SJCRH30 (cell line): Measurements from ENCODE around the gene TTC7B. TPM values are rescaled to one million over a fixed set of nuclear protein-coding genes. Genes with fewer than 3 reads are reported as not detected.

Source experiments
- DNase-seq, 2 experiments: peaks; one replicate each; pipeline ENCODE4 v3.0.0-alpha.2; 2015 to 2020
- H3K27ac ChIP-seq: fragments of 250-450 bp; sonication (Bioruptor Pico); 2 replicates; pipeline ENCODE4 v1.5.1; 2020; ENCODE audit warnings: mild to moderate bottlenecking, moderate library complexity
- H3K27me3 ChIP-seq: fragments of 250-450 bp; sonication (Bioruptor Pico); 2 replicates; pipeline ENCODE4 v1.5.1; 2020; ENCODE audit warnings: mild to moderate bottlenecking, moderate library complexity
- H3K36me3 ChIP-seq: fragments of 250-450 bp; sonication (Bioruptor Pico); 2 replicates; pipeline ENCODE4 v1.5.1; 2020; ENCODE audit warnings: mild to moderate bottlenecking, moderate library complexity
- H3K4me1 ChIP-seq: fragments of 250-450 bp; sonication (Bioruptor Pico); 2 replicates; pipeline ENCODE4 v1.5.1; 2020; ENCODE audit warnings: mild to moderate bottlenecking, moderate library complexity
- H3K4me3 ChIP-seq: fragments of 250-450 bp; sonication (Bioruptor Pico); 2 replicates; pipeline ENCODE4 v1.5.1; 2020; ENCODE audit warnings: mild to moderate bottlenecking, moderate library complexity
- H3K9me3 ChIP-seq: fragments of 250-450 bp; sonication (Bioruptor Pico); replicated peaks from 2 replicates; pipeline ENCODE4 v1.5.1; 2020; ENCODE audit warnings: mild to moderate bottlenecking, moderate library complexity
- total RNA-seq: library from RNA; depleted of rRNA; stranded (reverse); fragments of >200 nt; shearing (Covaris generic); gene quantifications from 2 replicates; pipeline ENCODE4 v1.2.3, GENCODE V29; 2014

The TTC7B gene
- total RNA-seq, 1 experiment from 2014 or later = 45.9 TPM

GRCh38 chr14:90572441-90573150 lies 243.6 kb downstream of the TTC7B start:
- Histone ChIP-seq H3K9me3 (no peaks in the 10 kb centered on the region), H3K27ac (no peak overlapping the region), H3K4me1 (no peaks in the 10 kb centered on the region), H3K27me3 (no peaks in the 10 kb centered on the region), H3K36me3 (no peaks in the 10 kb centered on the region; the same call in 1 of the 2 replicates), H3K4me3 (no peak overlapping the region)
- DNase-seq = no peak

GRCh38 chr14:90571149-90571947 lies 244.9 kb downstream of the TTC7B start:
- H3K27me3 ChIP-seq = no peaks in the 10 kb centered on the region
- H3K9me3 ChIP-seq = no peaks in the 10 kb centered on the region
- DNase-seq = no peak
- no peak overlapping the region for H3K4me3 ChIP-seq
- H3K27ac ChIP-seq = no peak overlapping the region
- no peaks in the 10 kb centered on the region for H3K4me1 ChIP-seq
- H3K36me3 ChIP-seq = no peaks in the 10 kb centered on the region; the same call in 1 of the 2 replicates

DNA sequence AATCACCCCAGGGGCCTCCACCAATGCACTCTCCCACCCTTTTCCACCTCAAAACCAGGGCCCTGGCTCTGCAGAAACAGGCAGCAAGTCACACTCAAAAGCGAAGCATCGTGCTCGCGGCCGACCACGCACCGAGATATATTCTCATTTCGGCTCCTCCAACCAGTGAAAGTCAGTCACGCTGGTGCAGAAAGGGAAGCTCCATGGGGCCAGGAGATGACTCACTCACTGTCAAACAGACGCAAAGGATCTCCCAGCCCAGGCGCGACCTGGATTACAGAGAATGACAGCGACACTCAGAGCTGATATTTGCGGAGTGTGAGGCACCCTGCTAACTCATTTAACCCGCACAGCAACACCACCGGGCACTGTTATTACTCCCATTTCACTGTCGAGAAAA lies 245.8 kb downstream of the TTC7B start:
- H3K9me3 ChIP-seq = no peaks in the 10 kb centered on the region
- H3K36me3 ChIP-seq = no peaks in the 10 kb centered on the region
- H3K4me1 ChIP-seq = no peaks in the 10 kb centered on the region
- H3K27ac ChIP-seq = no peak overlapping the region
- no peak for DNase-seq
- H3K27me3 ChIP-seq = no peaks in the 10 kb centered on the region
- no peak overlapping the region for H3K4me3 ChIP-seq

GRCh38 chr14:90569606-90570387 lies 246.4 kb downstream of the TTC7B start:
- Histone ChIP-seq H3K4me3 (no peak overlapping the region), H3K4me1 (no peaks in the 10 kb centered on the region), H3K27ac (no peak overlapping the region), H3K36me3 (no peaks in the 10 kb centered on the region), H3K9me3 (no peaks in the 10 kb centered on the region), H3K27me3 (no peaks in the 10 kb centered on the region)
- no peak for DNase-seq

DNA sequence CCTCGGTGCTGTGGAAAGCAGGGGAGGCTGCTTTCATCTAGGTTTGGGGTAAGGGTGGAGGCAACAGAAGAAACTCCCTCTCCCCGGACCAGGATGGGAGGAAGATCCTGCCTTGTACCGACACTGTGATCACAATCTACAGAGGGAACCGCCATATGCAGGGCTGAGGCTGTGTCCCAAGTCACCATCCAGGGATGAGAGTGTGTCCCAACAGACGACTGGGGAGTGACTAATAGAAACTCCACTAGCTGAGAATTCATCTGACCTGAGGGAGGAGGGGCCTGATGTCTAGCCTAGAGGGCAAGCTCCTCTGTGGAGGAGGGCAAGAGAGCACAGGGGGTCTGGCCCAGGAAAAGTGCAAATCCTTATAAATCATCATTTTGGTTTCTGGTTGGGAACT lies 247.0 kb downstream of the TTC7B start:
- no peaks in the 10 kb centered on the region for H3K9me3 ChIP-seq
- no peaks in the 10 kb centered on the region for H3K4me1 ChIP-seq
- no peaks in the 10 kb centered on the region for H3K36me3 ChIP-seq
- no peak for DNase-seq
- H3K27ac ChIP-seq = no peak overlapping the region
- no peak overlapping the region for H3K4me3 ChIP-seq
- no peaks in the 10 kb centered on the region for H3K27me3 ChIP-seq

GRCh38 chr14:90568405-90568804 lies 247.8 kb downstream of the TTC7B start:
- H3K9me3 ChIP-seq = no peaks in the 10 kb centered on the region
- DNase-seq = no peak
- H3K4me1 ChIP-seq = no peaks in the 10 kb centered on the region
- no peaks in the 10 kb centered on the region for H3K36me3 ChIP-seq
- no peak overlapping the region for H3K4me3 ChIP-seq
- H3K27me3 ChIP-seq = no peaks in the 10 kb centered on the region
- no peak overlapping the region for H3K27ac ChIP-seq

- DNase-seq = no peak
- H3K4me1 ChIP-seq = peaks cover 2% of the 10 kb centered on the region; the same call in 1 of the 2 replicates
- no peak overlapping the region for H3K4me3 ChIP-seq
- no peaks in the 10 kb centered on the region for H3K36me3 ChIP-seq
- no peaks in the 10 kb centered on the region for H3K9me3 ChIP-seq
- H3K27ac ChIP-seq = no peak overlapping the region
- H3K27me3 ChIP-seq = no peaks in the 10 kb centered on the region
Measured at GRCh38 chr14:90567991-90568390, 248.2 kb downstream of the TTC7B start.

GRCh38 chr14:90567191-90567590 lies 249.0 kb downstream of the TTC7B start:
- Histone ChIP-seq H3K4me1 (peaks cover 7% of the 10 kb centered on the region; the same call in 1 of the 2 replicates), H3K27ac (no peak overlapping the region), H3K4me3 (no peak overlapping the region), H3K27me3 (no peaks in the 10 kb centered on the region), H3K9me3 (no peaks in the 10 kb centered on the region), H3K36me3 (no peaks in the 10 kb centered on the region)
- no peak for DNase-seq

DNA sequence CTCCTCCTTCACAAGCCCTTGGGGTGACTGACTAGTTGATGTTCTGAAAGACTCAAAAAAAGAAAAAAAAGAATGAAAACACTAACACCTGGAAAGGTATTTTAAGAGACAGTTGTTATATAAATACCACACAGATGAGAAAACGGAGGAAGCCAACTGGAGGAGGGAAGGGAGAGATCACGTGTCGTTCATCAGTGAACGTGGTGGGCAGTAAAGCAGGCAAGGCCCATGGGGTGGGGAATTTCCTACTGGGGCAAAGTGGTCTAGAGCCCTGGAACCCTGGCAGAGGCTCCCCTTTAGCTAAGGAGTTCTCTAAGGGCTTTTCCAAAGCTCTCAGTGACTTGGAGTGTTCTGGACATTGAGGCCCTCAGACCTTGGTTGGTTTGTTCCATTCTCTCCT lies 249.7 kb downstream of the TTC7B start:
- H3K4me3 ChIP-seq = no peak overlapping the region

GRCh38 chr14:90564496-90564895 lies 251.7 kb downstream of the TTC7B start:
- Histone ChIP-seq H3K9me3 (no peaks in the 10 kb centered on the region), H3K4me3 (no peak overlapping the region), H3K4me1 (peaks cover 7% of the 10 kb centered on the region; the same call in 1 of the 2 replicates), H3K27ac (no peak overlapping the region), H3K27me3 (no peaks in the 10 kb centered on the region), H3K36me3 (no peaks in the 10 kb centered on the region)
- DNase-seq = no peak

More for the DNA sequence above, 249.7 kb downstream of the TTC7B start:
- DNase-seq = no peak
- H3K36me3 ChIP-seq = no peaks in the 10 kb centered on the region
- peaks cover 7% of the 10 kb centered on the region; the same call in 1 of the 2 replicates for H3K4me1 ChIP-seq
- no peaks in the 10 kb centered on the region for H3K27me3 ChIP-seq
- no peaks in the 10 kb centered on the region for H3K9me3 ChIP-seq
- no peak overlapping the region for H3K27ac ChIP-seq

GRCh38 chr14:90562652-90563051 lies 253.6 kb downstream of the TTC7B start:
- Histone ChIP-seq H3K27me3 (no peaks in the 10 kb centered on the region), H3K4me1 (peaks cover 7% of the 10 kb centered on the region; the same call in 1 of the 2 replicates)
- DNase-seq = peak; percentile 26 to 45

DNA sequence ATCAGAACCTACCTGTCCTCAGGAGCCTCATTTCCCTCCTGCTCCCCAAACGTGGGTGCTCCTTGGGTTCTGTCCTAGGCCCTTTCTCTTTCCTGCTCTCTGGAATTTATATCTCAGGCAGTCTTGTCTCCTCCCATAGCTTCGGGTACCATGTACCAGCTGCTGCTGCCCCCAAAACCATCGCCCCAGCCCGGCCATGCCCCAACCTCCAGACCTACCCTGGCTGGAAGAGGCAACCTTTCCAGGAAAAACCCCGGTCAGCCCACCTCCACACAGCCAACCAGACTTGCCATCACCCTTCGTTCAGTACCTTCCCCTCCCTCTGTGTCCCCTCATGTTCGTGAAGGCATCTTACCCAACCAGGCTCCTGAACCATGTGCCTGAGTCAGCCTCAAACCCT lies 254.3 kb downstream of the TTC7B start:
- H3K4me3 ChIP-seq = no peak overlapping the region
- H3K27me3 ChIP-seq = no peaks in the 10 kb centered on the region
- no peak overlapping the region for H3K27ac ChIP-seq
- H3K4me1 ChIP-seq = peaks cover 7% of the 10 kb centered on the region; the same call in 1 of the 2 replicates
- no peak for DNase-seq
- no peaks in the 10 kb centered on the region for H3K36me3 ChIP-seq
- H3K9me3 ChIP-seq = no peaks in the 10 kb centered on the region

More at GRCh38 chr14:90562652-90563051, 253.6 kb downstream of the TTC7B start:
- Histone ChIP-seq H3K4me3 (no peak overlapping the region), H3K36me3 (no peaks in the 10 kb centered on the region), H3K27ac (no peak overlapping the region), H3K9me3 (no peaks in the 10 kb centered on the region)

GRCh38 chr14:90560991-90561390 lies 255.2 kb downstream of the TTC7B start:
- H3K27me3 ChIP-seq = no peaks in the 10 kb centered on the region
- DNase-seq = no peak
- peaks cover 7% of the 10 kb centered on the region; the same call in 1 of the 2 replicates for H3K4me1 ChIP-seq
- H3K36me3 ChIP-seq = no peaks in the 10 kb centered on the region
- H3K9me3 ChIP-seq = no peaks in the 10 kb centered on the region
- no peak overlapping the region for H3K4me3 ChIP-seq
- H3K27ac ChIP-seq = no peak overlapping the region

DNA sequence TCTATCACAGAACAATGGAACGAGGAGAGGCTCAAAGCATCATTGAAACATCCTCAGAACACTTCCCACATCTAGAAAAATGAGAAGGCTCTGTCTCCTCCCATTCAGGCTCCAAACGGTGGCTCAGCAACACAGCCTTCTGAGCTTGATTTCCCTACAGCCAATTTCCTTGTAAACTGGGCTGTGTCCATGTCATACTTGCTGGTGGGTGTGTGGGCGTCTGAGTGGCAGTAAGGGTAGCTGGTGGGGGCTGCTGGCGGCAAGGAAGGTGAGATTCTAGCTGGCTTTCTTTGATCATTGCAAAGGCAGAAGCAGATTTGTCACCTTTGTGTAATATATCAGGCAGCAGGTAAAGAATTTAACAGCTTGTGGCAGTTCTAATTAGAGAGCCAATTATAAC lies 255.7 kb downstream of the TTC7B start:
- Histone ChIP-seq H3K27me3 (no peaks in the 10 kb centered on the region), H3K36me3 (no peaks in the 10 kb centered on the region), H3K4me1 (peaks cover 7% of the 10 kb centered on the region; the same call in 1 of the 2 replicates), H3K4me3 (no peak overlapping the region), H3K9me3 (no peaks in the 10 kb centered on the region), H3K27ac (no peak overlapping the region)
- DNase-seq = no peak
